ENCODE results near the gene UAP1.

Gene UAP1

DNA sequence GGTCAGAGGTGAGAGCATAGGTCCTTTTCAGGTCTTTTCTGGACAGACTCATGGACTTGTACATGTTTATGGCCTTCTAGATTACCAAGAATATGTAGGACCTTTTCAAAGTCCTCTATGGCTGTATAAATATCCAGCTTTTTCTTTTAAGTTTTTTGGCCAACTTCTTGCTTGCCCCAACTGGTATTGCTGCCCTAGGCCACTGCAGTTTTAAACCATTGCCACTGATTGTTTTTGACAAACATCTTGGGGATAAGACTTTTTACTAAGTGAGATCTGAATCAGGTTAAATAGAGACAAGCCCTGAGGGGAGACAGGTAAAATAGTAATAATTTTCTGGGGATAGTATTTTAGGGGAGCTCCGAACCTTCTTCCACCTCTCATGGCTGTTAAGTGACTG is 56.0 kb downstream of the UAP1 start:
- TF ChIP-seq SIN3A (IDR thresholded peaks at IDR 0.05; ENCODE audit: borderline replicate concordance, insufficient read depth, low read length) (no peak), TAF1 (IDR thresholded peaks at IDR 0.05; ENCODE audit: borderline replicate concordance, insufficient read depth, low read length) (no peak), POLR2AphosphoS5 (IDR thresholded peaks at IDR 0.05; ENCODE audit: low read depth, low read length) (no peak), FOXP2 (optimal IDR thresholded peaks at IDR 0.05; ENCODE audit: borderline replicate concordance, extremely low read depth, extremely low read length, insufficient read depth) (no peak)
- TF ChIP-seq, protein P1, sequence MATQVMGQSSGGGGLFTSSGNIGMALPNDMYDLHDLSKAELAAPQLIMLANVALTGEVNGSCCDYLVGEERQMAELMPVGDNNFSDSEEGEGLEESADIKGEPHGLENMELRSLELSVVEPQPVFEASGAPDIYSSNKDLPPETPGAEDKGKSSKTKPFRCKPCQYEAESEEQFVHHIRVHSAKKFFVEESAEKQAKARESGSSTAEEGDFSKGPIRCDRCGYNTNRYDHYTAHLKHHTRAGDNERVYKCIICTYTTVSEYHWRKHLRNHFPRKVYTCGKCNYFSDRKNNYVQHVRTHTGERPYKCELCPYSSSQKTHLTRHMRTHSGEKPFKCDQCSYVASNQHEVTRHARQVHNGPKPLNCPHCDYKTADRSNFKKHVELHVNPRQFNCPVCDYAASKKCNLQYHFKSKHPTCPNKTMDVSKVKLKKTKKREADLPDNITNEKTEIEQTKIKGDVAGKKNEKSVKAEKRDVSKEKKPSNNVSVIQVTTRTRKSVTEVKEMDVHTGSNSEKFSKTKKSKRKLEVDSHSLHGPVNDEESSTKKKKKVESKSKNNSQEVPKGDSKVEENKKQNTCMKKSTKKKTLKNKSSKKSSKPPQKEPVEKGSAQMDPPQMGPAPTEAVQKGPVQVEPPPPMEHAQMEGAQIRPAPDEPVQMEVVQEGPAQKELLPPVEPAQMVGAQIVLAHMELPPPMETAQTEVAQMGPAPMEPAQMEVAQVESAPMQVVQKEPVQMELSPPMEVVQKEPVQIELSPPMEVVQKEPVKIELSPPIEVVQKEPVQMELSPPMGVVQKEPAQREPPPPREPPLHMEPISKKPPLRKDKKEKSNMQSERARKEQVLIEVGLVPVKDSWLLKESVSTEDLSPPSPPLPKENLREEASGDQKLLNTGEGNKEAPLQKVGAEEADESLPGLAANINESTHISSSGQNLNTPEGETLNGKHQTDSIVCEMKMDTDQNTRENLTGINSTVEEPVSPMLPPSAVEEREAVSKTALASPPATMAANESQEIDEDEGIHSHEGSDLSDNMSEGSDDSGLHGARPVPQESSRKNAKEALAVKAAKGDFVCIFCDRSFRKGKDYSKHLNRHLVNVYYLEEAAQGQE (IDR thresholded peaks at IDR 0.05; ENCODE audit: insufficient read depth in 1 of 2, low read depth in 2 of 2, low read length in 2 of 2), result no peak

DNA sequence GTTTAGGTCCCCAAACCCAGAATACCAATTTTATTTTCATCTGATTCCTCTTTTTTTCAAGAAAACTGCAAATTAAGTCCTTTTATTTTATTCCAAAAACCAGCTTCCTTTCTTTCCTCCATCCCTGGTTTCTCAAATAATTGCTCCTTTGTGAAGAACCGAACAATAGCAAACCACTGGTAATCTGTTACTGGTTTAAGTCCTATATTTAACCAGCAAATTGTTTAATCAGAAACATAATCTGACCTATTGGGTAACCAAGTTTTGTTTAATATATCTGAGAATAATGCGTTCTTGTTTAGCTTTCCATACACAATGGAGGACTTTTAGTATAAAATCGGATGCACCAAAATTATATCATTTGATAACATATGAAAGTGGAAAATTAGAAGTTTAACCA is 57.6 kb downstream of the UAP1 start:
- no peak for TF ChIP-seq SIN3A (IDR thresholded peaks at IDR 0.05; ENCODE audit: borderline replicate concordance, insufficient read depth, low read length)
- TF ChIP-seq POLR2AphosphoS5 (IDR thresholded peaks at IDR 0.05; ENCODE audit: low read depth, low read length), result no peak
- no peak for TF ChIP-seq FOXP2 (optimal IDR thresholded peaks at IDR 0.05; ENCODE audit: borderline replicate concordance, extremely low read depth, extremely low read length, insufficient read depth)
- no peak for TF ChIP-seq TAF1 (IDR thresholded peaks at IDR 0.05; ENCODE audit: borderline replicate concordance, insufficient read depth, low read length)
- TF ChIP-seq, protein P1 (IDR thresholded peaks at IDR 0.05; ENCODE audit: insufficient read depth in 1 of 2, low read depth in 2 of 2, low read length in 2 of 2), result no peak

DNA sequence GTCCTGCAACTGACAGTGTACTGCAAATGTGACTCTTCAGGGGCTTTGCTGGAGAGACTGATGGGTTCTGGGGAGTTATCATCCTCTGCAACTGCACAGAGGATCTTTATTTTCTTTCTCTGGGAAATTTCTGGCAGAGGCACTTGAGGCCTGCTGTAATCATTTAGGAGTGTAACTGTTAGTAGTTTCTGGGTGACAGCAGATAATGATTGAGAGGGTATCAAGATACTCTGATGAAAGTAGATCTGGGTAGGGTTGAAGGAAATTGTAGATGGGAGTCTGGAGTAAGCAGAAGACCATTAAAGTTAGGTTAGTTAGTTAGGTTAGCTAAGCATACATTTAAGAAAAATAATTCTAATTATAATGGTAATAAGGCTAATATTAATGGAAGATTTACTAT is 59.7 kb downstream of the UAP1 start:
- no peak for TF ChIP-seq POLR2AphosphoS5 (IDR thresholded peaks at IDR 0.05; ENCODE audit: low read depth, low read length)
- TF ChIP-seq FOXP2 (optimal IDR thresholded peaks at IDR 0.05; ENCODE audit: borderline replicate concordance, extremely low read depth, extremely low read length, insufficient read depth), result no peak
- TF ChIP-seq, protein P1 (IDR thresholded peaks at IDR 0.05; ENCODE audit: insufficient read depth in 1 of 2, low read depth in 2 of 2, low read length in 2 of 2), result no peak
- no peak for TF ChIP-seq TAF1 (IDR thresholded peaks at IDR 0.05; ENCODE audit: borderline replicate concordance, insufficient read depth, low read length)
- no peak for TF ChIP-seq SIN3A (IDR thresholded peaks at IDR 0.05; ENCODE audit: borderline replicate concordance, insufficient read depth, low read length)

DNA sequence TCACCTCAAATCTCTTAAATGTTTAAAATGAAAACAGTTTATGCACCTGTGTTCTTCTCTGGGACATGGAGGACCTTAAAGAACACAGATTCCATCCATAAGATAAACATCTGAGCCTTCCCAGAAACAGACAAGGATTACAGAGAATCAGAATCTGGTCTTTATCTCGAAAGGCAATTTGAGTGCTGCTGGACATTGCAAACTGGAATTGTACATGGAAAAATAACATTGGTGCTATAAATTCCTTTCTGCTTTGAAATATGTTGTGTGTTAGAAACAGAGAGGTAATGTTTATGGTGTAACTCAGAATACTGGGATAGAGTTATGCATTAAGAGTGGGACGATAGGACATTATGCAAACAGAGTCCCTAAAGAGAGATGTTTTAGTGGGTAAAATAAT is 64.2 kb downstream of the UAP1 start:
- TF ChIP-seq FOXP2 (optimal IDR thresholded peaks at IDR 0.05; ENCODE audit: borderline replicate concordance, extremely low read depth, extremely low read length, insufficient read depth) (no peak), POLR2AphosphoS5 (IDR thresholded peaks at IDR 0.05; ENCODE audit: low read depth, low read length) (no peak), TAF1 (IDR thresholded peaks at IDR 0.05; ENCODE audit: borderline replicate concordance, insufficient read depth, low read length) (no peak), SIN3A (IDR thresholded peaks at IDR 0.05; ENCODE audit: borderline replicate concordance, insufficient read depth, low read length) (no peak)
- TF ChIP-seq, protein P1 (IDR thresholded peaks at IDR 0.05; ENCODE audit: insufficient read depth in 1 of 2, low read depth in 2 of 2, low read length in 2 of 2), result no peak

DNA sequence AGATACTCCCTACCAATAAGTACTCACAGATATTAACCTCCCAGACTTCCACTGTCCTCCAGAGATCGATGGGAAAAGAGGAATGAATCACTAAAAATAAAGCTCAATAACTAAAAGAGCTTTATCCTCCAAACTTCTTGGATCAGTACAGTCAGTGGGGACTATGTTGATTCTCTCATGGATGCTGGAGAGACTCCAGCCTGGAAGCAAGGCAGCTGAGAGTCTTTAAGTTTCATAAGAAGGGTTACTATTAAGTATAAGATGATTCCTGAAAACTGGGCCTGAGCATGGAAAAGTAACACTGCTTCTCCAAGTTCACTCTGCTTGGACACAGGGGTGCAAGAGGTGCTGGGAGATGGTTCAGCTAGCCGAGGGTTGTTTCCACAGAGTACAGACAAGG is 64.6 kb downstream of the UAP1 start:
- TF ChIP-seq SIN3A (IDR thresholded peaks at IDR 0.05; ENCODE audit: borderline replicate concordance, insufficient read depth, low read length) (no peak), POLR2AphosphoS5 (IDR thresholded peaks at IDR 0.05; ENCODE audit: low read depth, low read length) (no peak), TAF1 (IDR thresholded peaks at IDR 0.05; ENCODE audit: borderline replicate concordance, insufficient read depth, low read length) (no peak)
